ENCODE data around the gene BCL2L15. TPM values are rescaled to one million over a fixed set of nuclear protein-coding genes. Genes with fewer than 3 reads are reported as not detected.

Gene BCL2L15
- total and polyA plus RNA-seq, 2 of the 8 experiments (the other 6 are each of a cell fraction or from before 2014, with no cell fraction given) = 0.32 to 0.36 TPM

GRCh38 chr1:113870778-113871177 lies 16.6 kb downstream of the BCL2L15 start:
- no peak overlapping the region for H4K91ac ChIP-seq (replicated peaks; ENCODE audit: insufficient read length, low read length)
- H2BK20ac ChIP-seq (ENCODE audit: low read length) = no peak overlapping the region
- H3K4ac ChIP-seq (replicated peaks; ENCODE audit: insufficient read length, low read depth, low read length) = no peak overlapping the region
- no peaks in the 10 kb centered on the region for H3K9me3 ChIP-seq (ENCODE audit: insufficient read depth in 2 of 2, low read depth in 1 of 2, low read length in 1 of 2)
- H2BK15ac ChIP-seq (ENCODE audit: low read length) = no peak overlapping the region
- no peak overlapping the region for H2BK12ac ChIP-seq (ENCODE audit: low read depth, low read length)
- 77% methylated on average over 3 of the region's 3 CpGs; no CpG with 5 or more reads in 1 of the 2 experiments for WGBS, 2 experiments (ENCODE audit: extremely low coverage in 1 of 2, insufficient coverage in 1 of 2, insufficient read length in 1 of 2, insufficient replicate concordance in 2 of 2, low coverage in 1 of 2, low lambda C conversion rate in 2 of 2, missing lambda C conversion rate in 1 of 2)
- CTCF ChIA-PET (ENCODE audit: partially characterized antibody) = interaction anchor here (1.8 kb wide), 1 partner anchor 35 kb away, joined by 7 read pairs; no protein-coding TSS in a partner anchor
- no peak overlapping the region for H3K4me2 ChIP-seq (ENCODE audit: insufficient read depth in 1 of 2, low read depth in 2 of 2, low read length in 2 of 2)
- no peak overlapping the region for H4K8ac ChIP-seq (ENCODE audit: extremely low read depth, insufficient read depth, low read length)
- FAIRE-seq = no peak
- no peak overlapping the region for H3K18ac ChIP-seq (ENCODE audit: extremely low read depth, low read length)
- H3K27me3 ChIP-seq (replicated peaks in 1 of 4; ENCODE audit: control insufficient read depth in 3 of 4, extremely low read depth in 1 of 4, insufficient read depth in 3 of 4, low read length in 3 of 4) = no peaks in the 10 kb centered on the region
- no peak for DNase-seq (ENCODE audit: low read depth in 1 of 2, low spot score in 2 of 2)
- no peaks in the 10 kb centered on the region for H3K79me2 ChIP-seq (ENCODE audit: control insufficient read depth in 1 of 2, insufficient read depth in 2 of 2, low read length in 2 of 2)
- no peak overlapping the region for H2AFZ ChIP-seq (ENCODE audit: low read length)
- POLR2A ChIA-PET (ENCODE audit: partially characterized antibody) = no interaction called here
- TF ChIP-seq RBBP5 (IDR thresholded peaks at IDR 0.05; ENCODE audit: borderline replicate concordance, low read depth, low read length) (no peak), RFX5 (IDR thresholded peaks at IDR 0.05; ENCODE audit: borderline replicate concordance, low read depth, low read length) (no peak), HDAC6 (IDR thresholded peaks at IDR 0.05; ENCODE audit: low read depth, low read length) (no peak), BCL11A (IDR thresholded peaks at IDR 0.05; ENCODE audit: low read depth in 2 of 2, low read length in 2 of 2) (no peak), POU5F1 (IDR thresholded peaks at IDR 0.05; ENCODE audit: low read depth, low read length) (no peak), CBX8 (IDR thresholded peaks at IDR 0.05; ENCODE audit: borderline replicate concordance, low read depth, low read length) (no peak), SAP30 (IDR thresholded peaks at IDR 0.05; ENCODE audit: insufficient read depth, insufficient replicate concordance, low read length) (no peak), POLR2AphosphoS5 (IDR thresholded peaks at IDR 0.05; ENCODE audit: low read depth, low read length) (no peak), CTBP2 (IDR thresholded peaks at IDR 0.05; ENCODE audit: borderline replicate concordance, insufficient read depth, insufficient read length, low read length) (no peak), BRCA1 (IDR thresholded peaks at IDR 0.05; ENCODE audit: low read depth, low read length) (no peak), TAF7 (optimal IDR thresholded peaks at IDR 0.05; ENCODE audit: borderline replicate concordance, low read depth, low read length) (no peak), RAD21 (IDR thresholded peaks at IDR 0.05 in 1 of 2, conservative IDR thresholded peaks at IDR 0.05 in 1 of 2; ENCODE audit: low read depth in 2 of 2, low read length in 2 of 2) (no peak), GTF2F1 (IDR thresholded peaks at IDR 0.05; ENCODE audit: borderline replicate concordance, low read depth, low read length) (no peak)
- H4K20me1 ChIP-seq (replicated peaks in 1 of 2; ENCODE audit: control insufficient read depth in 1 of 2, insufficient read depth in 2 of 2, low read length in 2 of 2) = no peaks in the 10 kb centered on the region
- no peak overlapping the region for H3K9ac ChIP-seq (replicated peaks in 1 of 4; ENCODE audit: extremely low read depth in 1 of 4, low read depth in 3 of 4, low read length in 3 of 4)
- H3K4me1 ChIP-seq (replicated peaks in 1 of 4; ENCODE audit: control insufficient read depth in 3 of 4, insufficient read depth in 4 of 4, low read length in 3 of 4) = no peaks in the 10 kb centered on the region
- no peak overlapping the region for H3K27ac ChIP-seq (ENCODE audit: low read depth, low read length)
- H3K79me1 ChIP-seq (ENCODE audit: low read depth, low read length) = no peaks in the 10 kb centered on the region
- no peak overlapping the region for H3K23ac ChIP-seq (ENCODE audit: insufficient read length)
- H2AK5ac ChIP-seq (ENCODE audit: low read depth, low read length) = no peak overlapping the region
- H2BK120ac ChIP-seq (replicated peaks; ENCODE audit: low read depth, low read length) = no peak overlapping the region
- no peaks in the 10 kb centered on the region for H3K36me3 ChIP-seq (ENCODE audit: control insufficient read depth in 2 of 4, insufficient read depth in 4 of 4, low read length in 3 of 4)
- H4K5ac ChIP-seq (ENCODE audit: insufficient read length, low read depth, low read length) = no peak overlapping the region
- H3K56ac ChIP-seq (replicated peaks; ENCODE audit: insufficient read length, low read depth, low read length) = no peak overlapping the region
- H3K4me3 ChIP-seq (ENCODE audit: extremely low read depth in 1 of 4, insufficient read depth in 2 of 4, low read depth in 3 of 4, low read length in 4 of 4) = no peak overlapping the region
- no peak overlapping the region for H2BK5ac ChIP-seq (ENCODE audit: low read depth, low read length)
- no peak overlapping the region for H3K14ac ChIP-seq (ENCODE audit: insufficient read length)
- H3K23me2 ChIP-seq (ENCODE audit: low read depth, low read length) = no peaks in the 10 kb centered on the region; the same call in 1 of the 2 replicates
